Bronchial epithelial cell (primary cell): ENCODE results near the gene PIH1D1. TPM values are rescaled to one million over a fixed set of nuclear protein-coding genes. Genes with fewer than 3 reads are reported as not detected.

Experiments
- DNase-seq: peaks from one replicate; pipeline ENCODE4 v3.0.0-alpha.2; 2010; ENCODE audit warnings: low read depth
- FAIRE-seq: peaks from 2 replicates; lab custom pipeline; 2011; peaks lifted over from hg19 to GRCh38; lab: Jason Lieb, UNC
- H3K27me3 ChIP-seq: 2 replicates; pipeline ENCODE4 v1.5.1; 2011; ENCODE audit warnings: low read length; ENCODE audit not compliant: control insufficient read depth, insufficient read depth
- H3K36me3 ChIP-seq: 2 replicates; pipeline ENCODE4 v1.5.1; 2011; ENCODE audit warnings: low read length; ENCODE audit not compliant: control insufficient read depth, insufficient read depth
- H3K4me3 ChIP-seq: 2 replicates; pipeline ENCODE4 v1.5.1; 2011; ENCODE audit warnings: mild to moderate bottlenecking, low read depth, low read length, control low read depth
- total RNA-seq: library from RNA; depleted of rRNA; stranded (reverse); fragments of >200 nt; gene quantifications from 2 replicates; pipeline ENCODE4 v1.2.1, GENCODE V29; 2014
- TF ChIP-seq, protein P1 (sequence below): IDR thresholded peaks from 2 replicates; pipeline ENCODE4 v1.5.1; 2011; ENCODE audit warnings: mild to moderate bottlenecking, moderate library complexity, low read length, control low read depth, inconsistent platforms; ENCODE audit not compliant: insufficient read depth, severe bottlenecking

PIH1D1 gene
- total RNA-seq, 1 donor from 2014 or later: 115 TPM

DNA sequence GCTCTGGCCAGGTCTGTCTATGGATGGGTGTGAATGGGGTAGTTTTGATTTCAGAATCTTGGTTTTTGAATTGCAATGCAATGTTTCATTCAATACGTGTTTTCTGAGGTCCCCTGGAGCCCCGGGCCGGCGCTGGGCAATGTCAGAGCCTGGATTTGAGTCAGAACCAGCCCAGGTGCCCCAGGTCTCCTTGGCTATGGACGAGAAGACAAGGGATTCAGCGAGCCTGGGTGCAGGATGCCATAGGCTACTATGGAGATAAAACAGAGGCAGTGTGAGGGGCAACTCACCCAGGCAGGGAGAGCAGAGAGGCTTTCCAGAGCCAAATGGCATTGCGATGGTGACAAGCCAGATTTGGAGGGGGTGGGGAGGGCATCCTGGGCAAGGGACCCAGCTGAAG lies 34.6 kb upstream of the PIH1D1 start:
- no peak for DNase-seq

GRCh38 chr19:49481020-49481683 lies 29.5 kb upstream of the PIH1D1 start:
- Histone ChIP-seq H3K36me3 (no peaks in the 10 kb centered on the region), H3K4me3 (no peak overlapping the region), H3K27me3 (no peaks in the 10 kb centered on the region)
- no peak for DNase-seq
- TF ChIP-seq, protein P1, sequence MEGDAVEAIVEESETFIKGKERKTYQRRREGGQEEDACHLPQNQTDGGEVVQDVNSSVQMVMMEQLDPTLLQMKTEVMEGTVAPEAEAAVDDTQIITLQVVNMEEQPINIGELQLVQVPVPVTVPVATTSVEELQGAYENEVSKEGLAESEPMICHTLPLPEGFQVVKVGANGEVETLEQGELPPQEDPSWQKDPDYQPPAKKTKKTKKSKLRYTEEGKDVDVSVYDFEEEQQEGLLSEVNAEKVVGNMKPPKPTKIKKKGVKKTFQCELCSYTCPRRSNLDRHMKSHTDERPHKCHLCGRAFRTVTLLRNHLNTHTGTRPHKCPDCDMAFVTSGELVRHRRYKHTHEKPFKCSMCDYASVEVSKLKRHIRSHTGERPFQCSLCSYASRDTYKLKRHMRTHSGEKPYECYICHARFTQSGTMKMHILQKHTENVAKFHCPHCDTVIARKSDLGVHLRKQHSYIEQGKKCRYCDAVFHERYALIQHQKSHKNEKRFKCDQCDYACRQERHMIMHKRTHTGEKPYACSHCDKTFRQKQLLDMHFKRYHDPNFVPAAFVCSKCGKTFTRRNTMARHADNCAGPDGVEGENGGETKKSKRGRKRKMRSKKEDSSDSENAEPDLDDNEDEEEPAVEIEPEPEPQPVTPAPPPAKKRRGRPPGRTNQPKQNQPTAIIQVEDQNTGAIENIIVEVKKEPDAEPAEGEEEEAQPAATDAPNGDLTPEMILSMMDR: no peak
- no peak for FAIRE-seq

More for the DNA sequence above, 34.6 kb upstream of the PIH1D1 start:
- H3K4me3 ChIP-seq: no peak overlapping the region
- TF ChIP-seq, protein P1: no peak
- FAIRE-seq: no peak
- H3K36me3 ChIP-seq: peaks cover 24% of the 10 kb centered on the region
- H3K27me3 ChIP-seq: no peaks in the 10 kb centered on the region

- Histone ChIP-seq H3K27me3 (no peaks in the 10 kb centered on the region), H3K36me3 (no peaks in the 10 kb centered on the region), H3K4me3 (no peak overlapping the region)
- FAIRE-seq: no peak
- no peak for DNase-seq
- TF ChIP-seq, protein P1: no peak
Observed at GRCh38 chr19:49479975-49480628, 28.5 kb upstream of the PIH1D1 start.

DNA sequence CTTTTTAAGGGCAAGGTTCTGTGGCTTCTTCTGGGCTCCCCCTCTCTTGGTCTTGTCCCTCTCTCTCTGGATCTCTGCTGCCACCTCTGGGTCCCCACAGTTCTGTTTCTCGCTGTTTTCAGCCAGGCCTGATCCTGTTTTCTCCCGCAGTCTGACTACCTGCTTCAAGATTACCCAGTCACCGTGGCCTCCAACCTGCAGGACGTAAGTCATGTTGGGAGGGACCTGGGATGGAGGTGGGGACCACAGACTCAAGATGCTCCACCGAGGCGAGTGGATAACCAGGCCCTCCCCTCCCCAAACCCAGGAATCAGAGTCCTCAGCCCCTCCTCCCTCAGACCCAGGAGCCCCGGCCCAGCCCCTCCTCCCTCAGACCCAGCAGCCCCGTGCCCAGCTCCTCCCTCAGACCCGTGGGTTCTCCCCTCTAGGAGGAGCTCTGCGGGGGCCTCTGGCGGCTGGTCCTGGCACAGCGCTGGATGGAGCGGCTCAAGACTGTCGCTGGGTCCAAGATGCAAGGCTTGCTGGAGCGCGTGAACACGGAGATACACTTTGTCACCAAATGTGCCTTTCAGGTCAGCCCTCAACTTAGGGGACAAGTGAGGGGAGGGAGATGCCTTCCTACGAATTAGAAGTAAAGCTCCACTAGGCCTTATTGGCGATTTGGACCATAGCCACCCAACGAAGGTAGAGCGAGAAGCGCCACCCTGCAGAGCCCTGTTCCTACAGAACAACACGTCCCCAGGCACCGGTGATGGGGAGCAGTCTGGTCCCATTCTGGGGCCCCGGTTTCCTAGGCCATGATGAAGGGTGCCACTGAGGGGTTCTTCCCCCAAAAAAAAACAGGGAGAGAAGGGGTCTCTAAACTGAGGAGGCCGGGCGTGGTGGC lies 24.6 kb upstream of the PIH1D1 start:
- Histone ChIP-seq H3K27me3 (peaks cover 2% of the 10 kb centered on the region), H3K4me3 (no peak overlapping the region), H3K36me3 (no peaks in the 10 kb centered on the region)
- DNase-seq (no peak), FAIRE-seq (no peak)
- TF ChIP-seq, protein P1: peak; percentile 60

DNA sequence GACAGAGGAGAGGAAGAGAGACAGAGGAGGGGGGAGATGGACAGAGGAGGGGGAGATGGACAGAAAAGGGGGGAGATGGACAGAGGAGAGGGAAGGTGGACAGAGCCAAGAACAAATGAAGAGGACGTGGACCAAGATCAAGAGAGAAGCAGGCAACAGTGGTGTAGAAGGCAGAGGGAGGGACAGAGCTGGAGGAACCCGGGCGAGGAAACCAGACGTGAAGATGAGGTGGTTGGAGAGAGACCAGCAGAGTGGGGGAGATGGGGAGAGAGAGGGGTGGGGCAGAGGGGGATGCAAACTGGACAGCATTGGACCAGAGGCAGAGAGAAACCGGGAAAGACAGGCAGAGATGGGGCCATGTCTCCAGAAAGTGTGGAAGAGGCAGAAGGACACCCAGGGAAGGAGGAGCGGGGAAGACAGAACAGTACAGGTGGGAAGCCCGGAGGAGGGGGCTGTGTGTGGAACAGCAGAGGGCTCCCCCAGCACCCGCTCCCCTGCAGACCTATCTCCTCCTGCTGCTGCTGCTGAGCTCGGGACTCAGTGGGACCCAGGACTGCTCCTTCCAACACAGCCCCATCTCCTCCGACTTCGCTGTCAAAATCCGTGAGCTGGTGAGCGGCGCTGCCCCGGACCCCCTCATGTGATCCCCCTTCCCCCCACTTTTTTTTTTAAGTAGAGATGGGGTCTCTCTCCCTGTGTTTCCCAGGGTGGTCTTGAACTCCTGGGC lies 23.7 kb upstream of the PIH1D1 start:
- FAIRE-seq (no peak), DNase-seq (no peak)
- no peak overlapping the region for H3K4me3 ChIP-seq
- no peaks in the 10 kb centered on the region for H3K36me3 ChIP-seq
- H3K27me3 ChIP-seq: peaks cover 2% of the 10 kb centered on the region
- TF ChIP-seq, protein P1: no peak
